HG03521 (cell line): ENCODE results near the gene BACH2.
"Not testable (repeated sequence)": the region's sequence is repeated elsewhere in the genome, so short reads cannot be mapped to it uniquely, and the experiment has no call there.

Source experiments
- ATAC-seq: cut with Tn5 transposase; IDR thresholded peaks from one replicate; pipeline ENCODE4 v1.9.1; 2021; ENCODE audit warnings: mild to moderate bottlenecking, moderate library complexity; ENCODE audit not compliant: unreplicated experiment

BACH2 gene

GRCh38 chr6:90135667-90136066, 161.0 kb downstream of the BACH2 start:
- ATAC-seq = no peak

- ATAC-seq = not testable (repeated sequence)
Observed at GRCh38 chr6:90133664-90134063, 163.0 kb downstream of the BACH2 start.

- ATAC-seq = no peak
Observed at GRCh38 chr6:90131614-90132423, 164.8 kb downstream of the BACH2 start.

GRCh38 chr6:90131125-90131524, 165.5 kb downstream of the BACH2 start:
- no peak for ATAC-seq

- ATAC-seq = not testable (repeated sequence)
Observed at GRCh38 chr6:90128687-90129086, 168.0 kb downstream of the BACH2 start.

- ATAC-seq = no peak
Observed at GRCh38 chr6:90127595-90127994, 169.0 kb downstream of the BACH2 start.

GRCh38 chr6:90126839-90127238, 169.8 kb downstream of the BACH2 start:
- no peak for ATAC-seq

GRCh38 chr6:90126181-90126580, 170.5 kb downstream of the BACH2 start:
- no peak for ATAC-seq

GRCh38 chr6:90124874-90125510, 171.7 kb downstream of the BACH2 start:
- no peak for ATAC-seq

- ATAC-seq = no peak
Observed at GRCh38 chr6:90123831-90124230, 172.8 kb downstream of the BACH2 start.

DNA sequence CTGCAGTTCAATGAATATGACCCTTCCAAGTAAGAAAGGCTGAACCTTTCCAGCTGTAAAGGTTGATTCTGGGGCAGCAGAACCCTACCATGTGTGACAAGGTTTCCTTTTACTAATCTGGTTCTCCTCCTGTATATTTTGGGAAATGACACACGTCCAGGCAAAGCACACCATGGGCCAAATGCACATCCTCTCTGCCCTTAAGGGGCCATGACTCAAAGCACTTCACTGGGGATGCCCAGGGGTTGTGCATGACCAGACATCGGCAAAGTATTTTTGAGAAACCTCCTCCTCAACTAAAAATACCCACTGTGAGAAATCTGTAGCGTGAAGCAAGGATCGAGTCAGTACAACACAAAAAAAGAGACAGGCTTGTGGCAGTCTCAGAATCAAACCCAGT, 174.7 kb downstream of the BACH2 start:
- ATAC-seq = no peak

GRCh38 chr6:90120327-90120726, 176.3 kb downstream of the BACH2 start:
- no peak for ATAC-seq

DNA sequence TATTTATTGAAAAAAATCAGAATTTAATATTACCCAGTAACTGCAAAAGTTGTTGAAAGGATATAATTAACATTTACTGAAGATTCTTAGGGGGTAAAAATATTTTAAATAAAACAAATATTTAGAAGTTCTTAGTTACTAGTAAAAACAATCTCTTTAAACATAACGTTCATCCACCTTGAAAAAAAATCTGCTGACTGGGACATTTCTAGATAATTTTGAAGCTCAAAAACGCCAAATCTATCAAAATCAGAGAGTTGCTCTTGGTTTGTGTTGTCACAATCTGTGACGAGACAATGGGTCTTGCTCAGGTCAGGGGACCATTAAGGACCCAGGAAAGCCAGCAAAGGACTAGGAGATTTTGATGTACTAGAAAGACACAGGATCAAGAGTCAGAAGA, 177.0 kb downstream of the BACH2 start:
- no peak for ATAC-seq

- no peak for ATAC-seq
Observed at GRCh38 chr6:90118581-90118980, 178.1 kb downstream of the BACH2 start.

GRCh38 chr6:90118069-90118468, 178.6 kb downstream of the BACH2 start:
- ATAC-seq = no peak

GRCh38 chr6:90116126-90116525, 180.5 kb downstream of the BACH2 start:
- not testable (repeated sequence) for ATAC-seq

- ATAC-seq = no peak
Observed at GRCh38 chr6:90113389-90113788, 183.3 kb downstream of the BACH2 start.

GRCh38 chr6:90111387-90111786, 185.3 kb downstream of the BACH2 start:
- no peak for ATAC-seq

DNA sequence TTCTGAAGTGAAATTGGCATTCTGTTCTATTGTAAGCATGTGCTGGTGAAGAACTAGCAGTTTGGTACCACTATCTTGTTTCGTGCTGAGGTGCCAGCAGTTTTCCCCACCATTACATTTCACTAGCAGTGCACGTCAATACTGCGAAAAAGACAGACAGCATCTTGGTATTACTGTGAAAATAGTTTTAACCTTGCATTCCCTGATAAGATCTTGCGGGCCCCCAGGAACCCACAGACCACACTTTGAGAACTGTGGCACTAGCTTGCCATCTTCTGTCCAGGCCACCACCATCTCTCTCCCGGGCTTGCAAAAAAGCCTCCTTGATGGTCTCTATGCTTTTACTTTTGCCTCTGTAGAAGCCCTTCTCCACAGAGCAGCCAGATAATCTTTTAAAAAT, 185.7 kb downstream of the BACH2 start:
- no peak for ATAC-seq

DNA sequence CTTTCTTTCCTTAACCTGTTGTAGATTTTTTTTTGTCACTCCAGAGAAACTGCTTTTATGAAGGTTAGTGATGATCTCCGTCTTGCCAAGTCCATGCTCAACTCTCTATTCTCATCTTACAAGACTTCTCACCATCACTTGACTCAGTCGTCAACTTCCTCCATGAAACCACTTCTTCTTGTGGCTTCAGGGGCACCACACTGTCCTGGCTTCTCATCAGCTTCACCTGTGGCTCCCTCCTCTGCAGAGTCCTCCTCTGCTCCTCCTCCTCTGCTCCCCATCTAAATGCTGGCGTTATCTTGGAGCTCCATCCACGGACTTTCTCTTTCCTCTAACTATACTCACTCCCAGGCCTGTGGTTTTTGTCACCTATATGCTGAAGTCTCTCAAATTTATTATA, 187.5 kb downstream of the BACH2 start:
- no peak for ATAC-seq

GRCh38 chr6:90107771-90108282, 188.8 kb downstream of the BACH2 start:
- ATAC-seq = peak; percentile 88

- no peak for ATAC-seq
Observed at GRCh38 chr6:90107371-90107770, 189.3 kb downstream of the BACH2 start.
